Effector CD4-positive, alpha-beta T cell (primary cell): Measurements from ENCODE around the gene RAI14.

Experiments
- DNase-seq: peaks from one replicate; pipeline ENCODE4 v3.0.0-alpha.2; 2020

The RAI14 gene

GRCh38 chr5:34680896-34681295 is 24.8 kb downstream of the RAI14 start:
- DNase-seq: no peak

DNA sequence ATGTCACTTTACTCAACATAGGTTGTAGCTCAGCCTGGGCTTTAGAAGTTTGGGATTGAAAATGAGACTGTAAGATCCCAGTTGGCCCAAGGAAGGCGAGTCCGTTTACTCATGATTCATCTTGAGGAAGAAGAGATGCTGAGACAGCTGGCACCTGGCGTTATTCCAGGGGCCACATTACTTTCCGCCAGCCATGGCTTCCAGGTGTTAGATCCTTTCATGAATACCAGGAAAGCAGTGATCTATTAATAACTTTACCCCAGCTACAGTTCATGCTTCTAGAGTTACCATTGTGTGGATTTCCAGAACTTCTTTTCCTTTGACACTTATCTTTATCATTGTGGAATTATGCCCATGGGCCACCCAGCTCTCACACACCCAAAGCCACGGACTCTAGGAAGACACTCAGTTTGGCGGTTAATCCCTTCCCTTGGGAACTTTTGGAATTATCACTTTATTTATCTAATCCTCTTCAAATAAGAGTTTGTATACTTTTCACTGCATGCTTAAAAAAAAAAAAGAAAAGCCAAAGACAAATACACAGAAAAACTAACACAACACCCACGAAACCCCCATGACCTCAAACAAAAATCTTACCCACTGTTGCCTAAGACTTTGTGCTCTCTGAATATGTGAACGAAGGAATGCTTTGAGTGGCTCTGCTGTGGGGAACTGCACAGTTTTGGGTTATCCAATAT is 26.9 kb downstream of the RAI14 start:
- no peak for DNase-seq

DNA sequence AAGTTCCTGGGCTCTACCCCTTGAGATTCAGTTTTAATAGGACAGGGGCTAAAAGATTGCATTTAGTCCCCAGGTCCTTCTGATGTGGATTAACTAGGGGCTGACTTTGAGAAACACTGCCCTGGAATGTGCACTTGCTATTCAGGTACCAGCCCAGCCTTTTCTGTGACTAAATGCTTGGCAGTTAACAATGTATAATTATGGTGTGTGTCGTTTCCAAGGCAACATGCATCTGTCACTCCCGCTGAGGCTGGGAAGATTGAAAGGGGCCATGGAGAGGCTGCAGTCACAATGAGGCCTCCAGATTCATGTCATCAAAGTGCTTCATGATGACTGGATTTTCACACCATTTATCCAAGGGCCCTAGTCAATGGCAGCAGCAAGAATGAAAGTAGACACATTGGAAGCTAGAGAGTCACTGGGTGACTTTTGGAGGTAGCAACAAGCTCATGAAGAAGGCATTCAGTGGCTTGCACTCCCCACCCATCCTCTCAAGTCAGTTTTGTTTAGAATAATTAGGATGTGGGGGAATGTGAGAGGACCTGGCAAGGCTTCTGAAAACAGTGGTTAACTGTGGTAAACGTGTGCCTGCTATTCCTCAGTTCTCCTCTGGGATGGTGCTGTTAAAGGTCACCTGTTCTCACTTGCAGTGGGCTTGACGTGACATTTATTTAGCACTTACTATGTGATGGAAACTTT is 28.3 kb downstream of the RAI14 start:
- DNase-seq: no peak

DNA sequence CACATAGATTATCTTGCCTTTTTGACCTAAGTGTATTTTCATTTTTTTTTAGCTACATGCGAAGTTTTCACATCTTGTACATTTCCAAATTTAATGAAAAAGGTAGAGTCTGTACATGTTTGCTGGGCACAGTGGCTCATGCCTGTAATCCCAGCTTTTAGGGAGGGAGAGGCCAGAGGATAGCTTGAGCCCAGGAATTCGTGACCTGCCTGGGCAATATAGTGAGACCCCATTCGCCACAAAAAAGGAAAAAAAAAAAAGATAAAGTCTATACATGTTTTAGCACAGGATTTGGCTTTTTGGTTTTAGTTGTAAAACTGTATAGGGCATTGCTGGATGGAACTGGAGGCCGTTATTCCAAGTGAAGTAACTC is 28.8 kb downstream of the RAI14 start:
- no peak for DNase-seq

GRCh38 chr5:34685485-34686165 is 29.5 kb downstream of the RAI14 start:
- no peak for DNase-seq

- no peak for DNase-seq
These were observed 30.7 kb downstream of the RAI14 start for GRCh38 chr5:34686762-34687268.

DNA sequence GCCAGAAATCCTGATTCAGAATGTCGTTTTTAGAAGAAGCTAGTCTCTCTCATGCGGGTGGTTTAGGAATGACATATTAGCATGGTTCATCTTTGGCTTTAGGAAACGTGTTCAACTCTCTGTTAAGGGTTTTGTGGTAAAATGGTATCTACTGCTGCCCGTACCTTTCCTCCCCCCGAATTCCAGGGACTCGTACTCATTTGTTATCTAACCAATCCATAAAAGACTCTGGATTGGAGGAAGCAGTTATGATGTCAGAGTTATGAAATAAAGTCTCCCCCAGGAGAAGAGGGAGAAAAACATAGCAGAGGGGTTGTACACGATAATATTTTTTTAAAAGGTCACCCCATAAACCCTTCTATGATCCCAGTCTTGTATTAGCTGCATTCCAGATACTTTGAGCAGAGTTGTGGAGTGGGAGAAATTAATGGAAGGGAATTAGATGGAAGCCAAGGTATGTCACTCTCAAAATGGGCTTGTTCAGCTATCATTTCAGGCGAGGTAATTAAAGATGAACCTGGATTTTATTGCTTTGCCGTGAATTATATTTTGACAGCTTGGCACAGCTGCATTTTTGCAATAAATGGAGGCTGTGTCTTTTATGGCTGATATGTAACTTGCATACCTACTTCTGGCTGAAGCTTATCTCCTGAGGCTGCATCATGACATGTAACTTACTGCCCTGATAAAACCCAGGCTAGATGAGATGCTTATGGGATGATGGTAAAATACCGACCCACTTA is 31.3 kb downstream of the RAI14 start:
- no peak for DNase-seq

- no peak for DNase-seq
These were observed 32.1 kb downstream of the RAI14 start for GRCh38 chr5:34688015-34688810.

DNA sequence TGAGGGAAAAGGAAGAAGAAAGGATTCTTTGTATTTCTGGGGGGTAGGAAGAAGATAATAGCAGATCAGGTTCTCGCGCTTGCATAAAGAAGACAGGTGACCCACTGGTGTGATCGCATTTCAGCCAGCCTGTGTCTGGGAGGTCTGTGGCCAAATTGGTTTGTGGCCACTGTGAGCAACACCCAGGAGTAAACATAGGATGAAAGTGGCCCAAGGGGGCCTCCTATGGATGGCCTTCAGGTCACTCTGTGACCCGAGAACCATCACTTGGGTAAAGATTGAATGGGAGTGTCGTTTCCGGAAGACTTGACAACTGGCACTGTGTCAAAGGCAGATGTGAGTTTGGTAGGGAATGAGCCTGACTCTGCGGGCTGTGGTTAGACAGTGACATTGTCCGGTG is 34.2 kb downstream of the RAI14 start:
- no peak for DNase-seq

GRCh38 chr5:34690898-34691297 is 34.8 kb downstream of the RAI14 start:
- DNase-seq: no peak

GRCh38 chr5:34691326-34691725 is 35.2 kb downstream of the RAI14 start:
- no peak for DNase-seq

GRCh38 chr5:34692786-34693185 is 36.7 kb downstream of the RAI14 start:
- DNase-seq: no peak

- no peak for DNase-seq
These were observed 37.9 kb downstream of the RAI14 start for GRCh38 chr5:34694012-34694411.

GRCh38 chr5:34694685-34695084 is 38.6 kb downstream of the RAI14 start:
- DNase-seq: no peak

DNA sequence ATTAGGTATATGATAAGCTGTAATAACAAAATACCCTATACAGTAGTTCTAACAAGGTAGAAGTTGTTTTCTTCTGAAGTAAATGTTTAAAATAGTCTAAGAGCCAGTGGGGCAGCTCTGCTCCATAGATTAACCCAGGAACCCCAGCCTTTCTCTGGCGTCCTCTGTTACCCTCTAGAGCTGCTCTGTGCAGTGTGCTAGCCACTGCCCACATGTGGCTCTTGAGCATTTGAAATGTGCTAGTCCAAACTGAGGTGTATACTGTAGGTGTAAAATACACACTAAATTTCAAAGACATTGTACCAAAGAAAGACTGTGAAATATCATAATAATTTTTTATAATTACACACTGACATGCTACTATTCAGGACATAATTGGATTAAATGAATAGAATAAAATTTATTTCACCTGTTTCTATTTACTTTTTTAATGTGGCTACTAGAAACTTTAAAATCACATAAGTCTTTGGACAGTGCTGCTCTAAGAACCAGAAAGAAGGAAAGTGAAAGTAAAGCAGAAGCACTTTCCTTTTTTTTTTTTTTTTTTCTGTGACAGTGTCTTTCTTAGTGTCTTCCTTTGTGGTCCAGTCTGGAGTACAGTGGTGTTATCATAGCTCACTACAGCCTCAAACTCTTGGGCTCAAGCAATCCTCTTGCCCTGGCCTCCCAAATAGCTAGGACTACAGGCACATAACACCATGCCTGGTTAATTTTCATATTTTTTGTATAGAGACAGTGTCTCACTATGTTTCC is 39.3 kb downstream of the RAI14 start:
- no peak for DNase-seq

DNA sequence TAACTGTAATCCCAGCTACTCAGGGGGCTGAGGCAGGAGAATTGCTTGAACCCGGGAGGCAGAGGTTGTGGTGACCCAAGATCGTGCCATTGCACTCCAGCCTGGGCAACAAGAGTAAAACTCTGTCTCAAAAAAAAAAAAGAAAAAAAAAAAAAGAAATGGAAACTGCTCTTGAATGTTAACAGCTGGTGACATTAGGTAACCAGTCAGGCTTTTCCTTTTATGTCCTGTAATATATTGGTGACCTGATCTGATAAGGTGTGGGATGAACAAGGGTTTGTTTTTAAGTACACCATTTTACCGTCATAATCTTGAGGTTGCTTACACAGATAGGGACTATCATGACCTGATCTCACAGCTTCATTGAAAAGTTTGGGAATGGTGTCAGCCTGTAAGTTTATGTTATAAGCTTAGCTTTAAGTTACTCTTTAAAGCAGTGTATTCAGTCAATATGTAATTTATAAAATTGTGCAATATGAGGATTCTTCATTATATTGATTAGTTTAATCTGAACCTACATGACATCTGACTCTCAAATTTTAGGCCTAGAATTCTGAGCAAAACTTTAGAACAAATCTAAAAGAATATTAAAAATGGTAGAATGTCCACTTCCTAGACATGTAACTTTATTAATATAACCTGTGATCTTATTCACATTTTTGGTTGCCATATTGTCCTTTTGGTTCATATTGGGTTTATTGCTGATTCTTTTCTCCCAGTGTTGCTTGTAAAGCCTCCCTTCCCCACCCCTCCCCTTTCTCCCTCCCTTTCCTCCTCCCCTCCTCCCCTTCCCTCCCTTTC is 41.4 kb downstream of the RAI14 start:
- DNase-seq: no peak

GRCh38 chr5:34698109-34698419 is 41.9 kb downstream of the RAI14 start:
- DNase-seq: no peak

- DNase-seq: no peak
These were observed 42.6 kb downstream of the RAI14 start for GRCh38 chr5:34698754-34699153.

GRCh38 chr5:34699155-34700077 is 43.3 kb downstream of the RAI14 start:
- DNase-seq: no peak

DNA sequence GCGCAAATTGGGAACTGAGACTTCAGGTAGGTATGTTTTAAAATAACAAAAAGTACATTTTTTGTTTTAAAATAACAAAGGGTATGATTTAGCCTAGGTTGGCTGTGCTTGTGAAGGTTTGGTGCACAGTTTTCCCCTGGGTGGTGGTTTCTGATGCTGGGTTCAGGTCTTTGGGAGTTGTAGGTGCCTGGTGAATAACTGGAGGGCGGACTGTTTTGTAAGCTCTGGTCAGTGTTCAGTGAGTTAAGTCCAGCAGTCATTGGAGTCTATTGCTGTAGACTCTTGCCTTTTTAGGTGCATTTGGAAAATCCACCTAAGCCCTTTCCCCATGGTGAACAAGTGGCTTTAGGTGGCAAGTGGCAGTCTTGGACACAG is 43.9 kb downstream of the RAI14 start:
- no peak for DNase-seq
